Esophagus muscularis mucosa (tissue), 3 donors: ENCODE measurements around the gene ENTPD8.

Experiments used
- POLR2A ChIP-seq: fragments of 450-650 bp; IDR thresholded peaks from one replicate; pipeline ENCODE4 v1.6.1; 2017; ENCODE audit warnings: antibody characterized with exemption, moderate library complexity, mild to moderate bottlenecking, low read depth
- TF ChIP-seq, protein P1 (sequence below), 3 experiments: fragments of 200-600 bp in 2 of 3; fragments of 450-650 bp in 1 of 3; sonication (generic) in 2 of 3; IDR thresholded peaks; one replicate each; pipeline ENCODE4 v1.5.1; 2017 to 2019; ENCODE audit warnings: antibody characterized with exemption in 3 of 3, mild to moderate bottlenecking in 2 of 3, moderate library complexity in 1 of 3

DNA sequence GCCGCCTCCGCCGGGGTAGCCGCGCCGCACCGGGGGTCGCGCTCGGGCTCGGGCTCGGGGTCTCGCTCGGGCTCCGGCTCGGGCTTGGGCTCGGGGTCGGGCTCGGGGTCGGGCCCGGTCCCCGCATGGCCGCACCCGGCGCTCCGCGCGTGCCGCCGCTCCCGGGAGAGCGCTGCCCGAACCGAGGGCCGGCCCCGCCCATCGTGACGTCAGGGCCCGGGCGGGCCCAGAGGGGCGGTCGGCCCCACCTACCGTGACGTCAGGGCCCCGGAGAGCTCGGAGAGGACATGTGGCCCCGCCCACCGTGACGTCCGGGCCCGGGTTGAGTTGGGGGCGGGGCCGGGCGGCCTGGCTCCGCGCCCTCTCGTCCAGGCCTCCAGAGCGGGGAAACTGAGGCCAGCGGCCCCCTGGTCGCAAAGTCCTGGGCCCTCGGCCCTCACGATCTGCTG, 18.0 kb upstream of the ENTPD8 start, which contains the start of gene NSMF:
- TF ChIP-seq, protein P1, sequence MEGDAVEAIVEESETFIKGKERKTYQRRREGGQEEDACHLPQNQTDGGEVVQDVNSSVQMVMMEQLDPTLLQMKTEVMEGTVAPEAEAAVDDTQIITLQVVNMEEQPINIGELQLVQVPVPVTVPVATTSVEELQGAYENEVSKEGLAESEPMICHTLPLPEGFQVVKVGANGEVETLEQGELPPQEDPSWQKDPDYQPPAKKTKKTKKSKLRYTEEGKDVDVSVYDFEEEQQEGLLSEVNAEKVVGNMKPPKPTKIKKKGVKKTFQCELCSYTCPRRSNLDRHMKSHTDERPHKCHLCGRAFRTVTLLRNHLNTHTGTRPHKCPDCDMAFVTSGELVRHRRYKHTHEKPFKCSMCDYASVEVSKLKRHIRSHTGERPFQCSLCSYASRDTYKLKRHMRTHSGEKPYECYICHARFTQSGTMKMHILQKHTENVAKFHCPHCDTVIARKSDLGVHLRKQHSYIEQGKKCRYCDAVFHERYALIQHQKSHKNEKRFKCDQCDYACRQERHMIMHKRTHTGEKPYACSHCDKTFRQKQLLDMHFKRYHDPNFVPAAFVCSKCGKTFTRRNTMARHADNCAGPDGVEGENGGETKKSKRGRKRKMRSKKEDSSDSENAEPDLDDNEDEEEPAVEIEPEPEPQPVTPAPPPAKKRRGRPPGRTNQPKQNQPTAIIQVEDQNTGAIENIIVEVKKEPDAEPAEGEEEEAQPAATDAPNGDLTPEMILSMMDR (IDR thresholded peaks at IDR 0.05): no peak
- TF ChIP-seq POLR2A: peak; percentile 22
